Stomach (tissue), 4 donors: ENCODE measurements around the gene TTC17.

ENCODE experiments used
- CTCF ChIP-seq, 7 experiments: fragments of 450-650 bp in 4 of 7; fragments of 200-600 bp in 3 of 7; sonication (generic) in 3 of 7; IDR thresholded peaks; one replicate each; pipeline ENCODE4 v1.5.1; 2016 to 2019; ENCODE audit warnings: antibody characterized with exemption in 7 of 7, control low read depth in 2 of 7, mild to moderate bottlenecking in 1 of 7
- EP300 ChIP-seq: sonication (generic); formaldehyde crosslinking; IDR thresholded peaks from one replicate; pipeline ENCODE4 v1.6.1; 2017; ENCODE audit warnings: antibody characterized with exemption
- POLR2A ChIP-seq, 4 donors: fragments of 450-650 bp; IDR thresholded peaks; one replicate each; pipeline ENCODE4 v1.6.1; 2016; ENCODE audit warnings: antibody characterized with exemption in 4 of 4, control low read depth in 2 of 4, mild to moderate bottlenecking in 1 of 4, moderate library complexity in 1 of 4

GRCh38 chr11:43401252-43401651 lies 42.5 kb downstream of the TTC17 start:
- TF ChIP-seq CTCF (IDR thresholded peaks at IDR 0.05) (no peak), POLR2A (IDR thresholded peaks at IDR 0.05) (no peak), EP300 (no peak)
